22Rv1 (cell line): ENCODE results near the gene PRKAA1.

Source experiments
- CTCF ChIP-seq: fragments of 450-650 bp; IDR thresholded peaks from 2 replicates; pipeline ENCODE4 v1.5.1; 2017; ENCODE audit warnings: mild to moderate bottlenecking
- ZFX ChIP-seq: fragments of 450-650 bp; IDR thresholded peaks from 2 replicates; pipeline ENCODE4 v1.6.1; 2017; ENCODE audit warnings: antibody characterized with exemption, borderline replicate concordance

- TF ChIP-seq CTCF (peak; percentile 35), ZFX (no peak)
Observed at GRCh38 chr5:40716000-40716399, 82.2 kb downstream of the PRKAA1 start.
